Activated CD8-positive, alpha-beta memory T cell treated with anti-CD3 and anti-CD28 coated beads for 4 hours (primary cell): ENCODE data around the gene SPOCK1.

ENCODE experiments used
- DNase-seq, 2 donors: peaks; one replicate each; pipeline ENCODE4 v3.0.0-alpha.2; 2020; ENCODE audit warnings: low read depth in 2 of 2

SPOCK1 gene

GRCh38 chr5:137492331-137492730 lies 6.8 kb downstream of the SPOCK1 start:
- DNase-seq = no peak

- no peak for DNase-seq
Observed at GRCh38 chr5:137491121-137491520, 8.0 kb downstream of the SPOCK1 start.

GRCh38 chr5:137490591-137490990 lies 8.5 kb downstream of the SPOCK1 start:
- no peak for DNase-seq

- DNase-seq = no peak
Observed at GRCh38 chr5:137488974-137489373, 10.2 kb downstream of the SPOCK1 start.

- no peak for DNase-seq
Observed at GRCh38 chr5:137488516-137488915, 10.6 kb downstream of the SPOCK1 start.

GRCh38 chr5:137487600-137487999 lies 11.5 kb downstream of the SPOCK1 start:
- no peak for DNase-seq

- DNase-seq = no peak
Observed at GRCh38 chr5:137486707-137487106, 12.4 kb downstream of the SPOCK1 start.

GRCh38 chr5:137481596-137481995 lies 17.5 kb downstream of the SPOCK1 start:
- DNase-seq = no peak

- DNase-seq = no peak
Observed at GRCh38 chr5:137478043-137478442, 21.1 kb downstream of the SPOCK1 start.

GRCh38 chr5:137470921-137471220 lies 28.3 kb downstream of the SPOCK1 start:
- DNase-seq = no peak

GRCh38 chr5:137470111-137470920 lies 28.8 kb downstream of the SPOCK1 start:
- no peak for DNase-seq

- DNase-seq = no peak
Observed at GRCh38 chr5:137466889-137467288, 32.2 kb downstream of the SPOCK1 start.

GRCh38 chr5:137465930-137466329 lies 33.2 kb downstream of the SPOCK1 start:
- no peak for DNase-seq

- DNase-seq = no peak
Observed at GRCh38 chr5:137462816-137463520, 36.2 kb downstream of the SPOCK1 start.

GRCh38 chr5:137462265-137462590 lies 36.9 kb downstream of the SPOCK1 start:
- DNase-seq = no peak

- DNase-seq = no peak
Observed at GRCh38 chr5:137461391-137462264, 37.5 kb downstream of the SPOCK1 start.

- DNase-seq = no peak
Observed at GRCh38 chr5:137454671-137455070, 44.5 kb downstream of the SPOCK1 start.

GRCh38 chr5:137453483-137454080 lies 45.5 kb downstream of the SPOCK1 start:
- no peak for DNase-seq

GRCh38 chr5:137450759-137451158 lies 48.4 kb downstream of the SPOCK1 start:
- no peak for DNase-seq

GRCh38 chr5:137448868-137449267 lies 50.3 kb downstream of the SPOCK1 start:
- DNase-seq = no peak

- no peak for DNase-seq
Observed at GRCh38 chr5:137446615-137447014, 52.5 kb downstream of the SPOCK1 start.

- no peak for DNase-seq
Observed at GRCh38 chr5:137446151-137446550, 53.0 kb downstream of the SPOCK1 start.
